Activated CD8-positive, alpha-beta memory T cell treated with anti-CD3 and anti-CD28 coated beads, Interleukin-2, amount 50 U/mL, for 4 hours (primary cell): Measurements from ENCODE around the gene LMX1B.
A peak's percentile ranks its signal among the peaks of the same experiment; 100 is the strongest.
"Not testable (repeated sequence)": the region's sequence is repeated elsewhere in the genome, so short reads cannot be mapped to it uniquely, and the experiment has no call there.

Experiments
- DNase-seq: peaks from one replicate; pipeline ENCODE4 v3.0.0-alpha.2; 2020

LMX1B gene

DNA sequence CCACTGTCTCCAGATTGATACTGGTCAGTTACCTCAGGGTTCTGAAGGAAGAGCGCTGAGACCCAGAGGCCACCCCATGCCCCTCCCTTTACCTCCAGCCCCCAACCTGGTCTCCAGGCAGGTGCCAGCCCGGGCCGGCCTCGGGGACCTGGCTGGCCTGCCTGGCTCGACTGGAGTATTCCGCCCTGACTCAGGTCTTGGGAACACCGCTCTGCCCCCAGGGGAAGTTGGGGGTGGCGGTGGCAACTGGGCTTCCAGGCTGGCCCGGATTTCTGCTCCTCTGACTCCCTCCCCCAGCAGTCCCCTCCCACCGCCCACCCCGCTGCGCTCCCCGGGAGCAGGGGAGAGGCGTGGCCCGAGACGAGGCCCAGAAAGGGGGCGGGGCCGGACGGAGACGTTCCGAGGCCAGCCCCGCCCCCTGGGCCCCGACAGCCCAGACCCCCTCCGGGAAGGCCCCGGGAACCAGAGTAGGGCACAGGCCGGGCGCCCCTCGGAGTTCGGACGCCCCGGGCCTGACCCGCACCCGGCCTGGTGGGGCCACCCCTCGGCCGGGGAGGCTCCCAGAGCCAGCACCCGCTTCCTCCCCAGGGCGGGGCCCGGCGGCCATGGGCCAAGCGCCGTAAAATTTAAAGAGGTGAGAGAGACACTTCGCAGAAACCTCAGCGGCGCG, 108.7 kb downstream of the LMX1B start:
- DNase-seq = peak; percentile 94

DNA sequence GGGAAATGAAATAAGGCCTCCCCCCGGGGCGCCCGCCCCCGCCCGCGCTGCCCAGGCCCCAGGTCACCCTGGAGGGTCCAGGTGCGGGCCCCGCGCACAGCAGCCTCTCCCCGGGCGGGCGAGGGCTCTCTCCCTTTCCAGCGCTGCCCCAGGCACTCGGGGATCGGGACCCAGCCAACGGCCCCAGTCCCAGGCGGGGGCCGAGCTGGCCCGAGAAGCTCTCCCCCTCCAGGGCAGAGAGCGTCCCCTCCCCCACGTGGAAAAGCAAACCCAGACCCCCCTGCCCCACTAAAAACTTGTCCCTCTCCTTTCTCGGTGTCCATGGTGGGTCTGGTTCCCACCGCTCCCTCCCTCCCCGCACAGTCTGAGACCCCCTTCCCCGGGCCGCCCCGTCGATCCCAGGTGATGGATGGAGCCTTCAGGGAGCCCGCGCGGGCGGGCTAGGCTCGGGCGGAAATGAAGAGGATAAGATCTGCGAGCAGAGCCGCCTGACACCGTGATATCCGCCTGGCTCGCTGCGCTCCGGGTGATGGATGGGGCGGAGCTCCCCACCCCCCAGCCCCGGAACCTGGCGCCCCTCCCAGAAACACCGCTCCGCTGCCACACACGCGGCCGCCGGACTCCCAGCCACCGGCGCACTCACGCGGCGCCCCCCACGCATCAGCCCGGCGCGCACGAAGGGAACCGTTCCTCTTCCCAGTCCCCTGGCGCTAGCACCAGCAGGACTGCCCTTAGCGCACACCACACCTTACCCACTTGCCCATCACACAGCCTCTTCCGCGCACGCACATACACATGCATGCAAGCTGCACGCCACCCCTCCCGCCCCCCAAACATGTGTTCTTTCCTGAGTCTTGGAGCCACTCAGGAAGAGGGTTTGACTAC, 109.4 kb downstream of the LMX1B start:
- DNase-seq = peak; percentile 65

DNA sequence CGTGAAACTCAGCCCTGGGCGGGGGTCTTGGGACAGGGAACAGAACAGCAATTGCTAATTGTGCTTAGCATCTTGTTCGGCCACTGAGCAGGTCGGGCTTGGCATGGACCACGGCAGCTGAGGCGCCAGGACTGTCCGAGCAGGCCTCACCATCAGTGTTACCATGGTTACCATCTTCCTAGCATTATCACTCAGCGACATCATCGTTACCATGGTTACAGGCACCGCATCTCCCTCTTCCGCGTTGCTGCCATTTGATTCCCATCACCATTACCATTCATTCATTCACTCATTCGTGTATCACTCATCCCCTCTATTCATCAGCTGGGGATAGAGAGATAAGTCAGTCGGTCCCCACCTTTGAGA, 110.1 kb downstream of the LMX1B start:
- no peak for DNase-seq

- no peak for DNase-seq
Measured at GRCh38 chr9:126724226-126724625, 110.5 kb downstream of the LMX1B start.

DNA sequence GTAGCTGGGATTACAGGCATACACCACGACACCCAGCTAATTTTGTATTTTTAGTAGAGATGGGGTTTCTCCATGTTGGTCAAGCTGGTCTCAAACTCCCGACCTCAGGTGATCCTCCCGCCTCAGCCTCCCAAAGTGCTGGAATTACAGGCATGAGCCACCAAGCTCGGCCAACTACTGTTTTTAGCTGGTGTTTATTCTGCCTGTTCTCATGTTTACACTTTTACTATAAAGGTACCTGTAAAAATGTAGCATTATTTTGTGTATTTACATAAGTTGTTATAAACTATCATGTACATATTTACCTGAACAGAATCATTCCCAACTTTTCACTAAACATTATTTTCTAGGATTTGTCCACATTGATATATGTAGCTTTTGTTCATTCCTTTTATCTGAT, 111.8 kb downstream of the LMX1B start:
- DNase-seq = not testable (repeated sequence)

- not testable (repeated sequence) for DNase-seq
Measured at GRCh38 chr9:126728210-126728609, 114.5 kb downstream of the LMX1B start.

DNA sequence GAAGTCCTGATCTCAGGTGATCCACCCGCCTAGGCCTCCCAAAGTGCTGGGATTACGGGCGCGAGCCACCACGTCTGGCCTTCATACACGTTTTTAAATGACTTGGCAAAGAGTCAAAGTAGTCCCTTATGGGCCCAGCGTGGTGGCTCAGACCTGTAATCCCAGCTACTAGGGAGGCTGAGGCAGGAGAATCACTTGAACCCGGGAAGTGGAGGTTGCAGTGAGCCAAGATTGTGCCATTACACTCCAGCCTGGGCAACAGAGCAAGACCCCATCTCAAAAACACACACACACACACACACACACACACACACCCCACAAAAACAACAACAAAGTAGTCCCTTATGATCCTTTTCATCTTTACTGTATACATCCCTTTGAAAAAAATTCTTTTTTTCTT, 116.9 kb downstream of the LMX1B start:
- DNase-seq = not testable (repeated sequence)

DNA sequence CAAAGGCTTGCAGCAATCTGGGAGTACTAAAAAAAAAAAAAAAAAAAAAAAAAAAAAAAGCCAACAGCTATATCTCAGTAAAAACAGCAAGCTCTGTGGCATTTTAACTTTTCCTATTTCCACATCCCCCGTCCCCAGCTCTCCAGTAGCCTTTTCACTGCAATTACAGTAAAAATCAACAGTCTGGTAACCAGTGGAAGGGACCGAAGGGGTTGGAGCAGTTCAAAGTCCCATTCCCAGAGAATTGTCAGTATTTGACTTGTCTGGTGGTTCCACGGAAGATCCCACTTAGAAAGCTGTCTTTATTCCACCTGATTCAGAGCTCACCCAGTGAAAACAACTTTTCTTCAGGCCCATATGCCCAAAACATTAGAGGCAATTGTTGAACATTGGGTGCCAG, 119.3 kb downstream of the LMX1B start:
- no peak for DNase-seq

GRCh38 chr9:126734877-126735276, 121.1 kb downstream of the LMX1B start:
- DNase-seq = no peak

- no peak for DNase-seq
Measured at GRCh38 chr9:126735482-126735881, 121.8 kb downstream of the LMX1B start.

GRCh38 chr9:126738553-126738952, 124.8 kb downstream of the LMX1B start:
- DNase-seq = no peak

DNA sequence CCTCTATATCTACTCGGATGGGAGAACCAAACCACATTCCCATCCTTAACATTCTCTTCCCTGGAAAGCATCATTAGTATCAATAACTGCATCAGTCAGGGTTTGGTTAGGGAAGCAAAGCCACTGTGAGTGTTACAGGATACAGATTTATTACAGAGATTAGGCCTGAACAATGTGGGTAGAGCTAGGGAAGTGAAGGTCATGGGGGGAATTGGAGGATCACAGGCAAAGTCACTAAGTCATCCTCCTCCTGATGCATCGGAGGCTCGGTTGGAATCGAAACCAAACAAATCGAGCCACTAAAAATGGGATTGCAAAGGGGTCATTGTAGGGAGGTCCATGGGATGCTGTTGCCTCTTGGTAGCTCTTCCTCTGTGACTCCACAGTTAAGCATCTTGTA, 129.3 kb downstream of the LMX1B start:
- DNase-seq = no peak

GRCh38 chr9:126745574-126746411, 132.1 kb downstream of the LMX1B start:
- DNase-seq = no peak
